Mesothelial cell of epicardium (in vitro differentiated cells): ENCODE measurements around the gene CARTPT. TPM values are rescaled to one million over a fixed set of nuclear protein-coding genes. Genes with fewer than 3 reads are reported as not detected.

Experiments used
- DNase-seq, 2 experiments: peaks; one replicate each; pipeline ENCODE4 v3.0.0; 2021; ENCODE audit warnings: low spot score in 2 of 2; ENCODE audit not compliant: unreplicated experiment in 2 of 2
- H3K27ac Mint-ChIP-seq: 2 replicates; pipeline ENCODE4 v1.8.0; 2021; ENCODE audit warnings: mixed read lengths
- H3K27me3 Mint-ChIP-seq: 2 replicates; pipeline ENCODE4 v1.8.0; 2021; ENCODE audit warnings: low read depth, mixed read lengths
- H3K36me3 Mint-ChIP-seq: 2 replicates; pipeline ENCODE4 v1.8.0; 2021; ENCODE audit warnings: mixed read lengths
- H3K4me1 Mint-ChIP-seq: 2 replicates; pipeline ENCODE4 v1.8.0; 2021; ENCODE audit warnings: mixed read lengths
- H3K4me3 Mint-ChIP-seq: 2 replicates; pipeline ENCODE4 v1.8.0; 2021; ENCODE audit warnings: mild to moderate bottlenecking, moderate library complexity, mixed read lengths
- H3K9me3 Mint-ChIP-seq: 2 replicates; pipeline ENCODE4 v1.8.0; 2021; ENCODE audit warnings: mixed read lengths
- total RNA-seq: library from RNA; stranded (reverse); gene quantifications from 3 replicates; pipeline ENCODE4 v1.2.1, GENCODE V29; 2021
- TF ChIP-seq, protein P1 (sequence below): fragments of 200-600 bp; sonication (generic); IDR thresholded peaks from one replicate; pipeline ENCODE4 v1.5.0; 2021; ENCODE audit warnings: antibody characterized with exemption; ENCODE audit not compliant: unreplicated experiment

The CARTPT gene
- total RNA-seq, 1 donor from 2014 or later, result not detected

DNA sequence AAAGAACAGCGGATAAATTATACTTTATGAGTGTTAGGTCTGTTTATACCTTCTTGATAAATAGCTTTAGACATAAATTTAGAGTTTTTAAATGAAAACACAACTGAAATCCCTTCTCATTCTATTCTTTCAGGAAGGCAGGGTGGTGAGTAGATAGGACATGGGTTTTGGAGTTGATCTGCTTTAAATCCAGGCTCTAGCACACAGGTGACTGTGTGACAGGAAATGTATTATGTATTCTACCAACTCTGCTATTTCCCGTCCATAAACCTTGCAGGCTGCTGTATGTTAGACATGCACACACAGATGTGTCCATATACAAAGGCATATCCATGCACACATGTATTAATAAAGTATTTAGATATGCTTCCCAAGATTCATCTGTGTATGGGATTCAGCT, 19.3 kb upstream of the CARTPT start:
- Mint-ChIP-seq H3K9me3 (no peaks in the 10 kb centered on the region), H3K27me3 (peaks cover 24% of the 10 kb centered on the region), H3K36me3 (no peaks in the 10 kb centered on the region), H3K27ac (no peak overlapping the region), H3K4me3 (no peak overlapping the region), H3K4me1 (peaks cover 3% of the 10 kb centered on the region)
- TF ChIP-seq, protein P1, sequence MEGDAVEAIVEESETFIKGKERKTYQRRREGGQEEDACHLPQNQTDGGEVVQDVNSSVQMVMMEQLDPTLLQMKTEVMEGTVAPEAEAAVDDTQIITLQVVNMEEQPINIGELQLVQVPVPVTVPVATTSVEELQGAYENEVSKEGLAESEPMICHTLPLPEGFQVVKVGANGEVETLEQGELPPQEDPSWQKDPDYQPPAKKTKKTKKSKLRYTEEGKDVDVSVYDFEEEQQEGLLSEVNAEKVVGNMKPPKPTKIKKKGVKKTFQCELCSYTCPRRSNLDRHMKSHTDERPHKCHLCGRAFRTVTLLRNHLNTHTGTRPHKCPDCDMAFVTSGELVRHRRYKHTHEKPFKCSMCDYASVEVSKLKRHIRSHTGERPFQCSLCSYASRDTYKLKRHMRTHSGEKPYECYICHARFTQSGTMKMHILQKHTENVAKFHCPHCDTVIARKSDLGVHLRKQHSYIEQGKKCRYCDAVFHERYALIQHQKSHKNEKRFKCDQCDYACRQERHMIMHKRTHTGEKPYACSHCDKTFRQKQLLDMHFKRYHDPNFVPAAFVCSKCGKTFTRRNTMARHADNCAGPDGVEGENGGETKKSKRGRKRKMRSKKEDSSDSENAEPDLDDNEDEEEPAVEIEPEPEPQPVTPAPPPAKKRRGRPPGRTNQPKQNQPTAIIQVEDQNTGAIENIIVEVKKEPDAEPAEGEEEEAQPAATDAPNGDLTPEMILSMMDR, result no peak
- no peak for DNase-seq

DNA sequence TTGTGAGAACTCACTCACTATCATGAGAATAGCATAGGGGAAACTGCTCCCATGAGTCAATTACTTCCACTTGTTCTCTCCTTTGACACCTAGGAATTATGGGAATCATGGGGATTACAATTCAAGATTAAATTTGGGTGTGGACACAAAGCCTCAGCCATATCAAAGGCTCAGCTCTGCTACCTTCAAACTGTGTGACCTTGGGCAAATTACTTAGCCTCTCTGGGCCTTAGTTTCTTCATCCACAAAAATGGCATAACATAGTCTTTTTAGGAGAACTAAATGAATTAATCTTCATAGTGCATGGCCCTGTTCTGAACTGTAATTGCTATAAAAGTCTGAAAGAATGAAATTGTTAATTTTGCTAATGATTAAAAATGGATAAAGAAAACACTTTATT, 18.3 kb upstream of the CARTPT start:
- Mint-ChIP-seq H3K36me3 (no peaks in the 10 kb centered on the region), H3K27ac (no peak overlapping the region), H3K4me1 (no peaks in the 10 kb centered on the region), H3K27me3 (peaks cover 33% of the 10 kb centered on the region), H3K4me3 (no peak overlapping the region), H3K9me3 (no peaks in the 10 kb centered on the region)
- TF ChIP-seq, protein P1, result no peak
- no peak for DNase-seq

DNA sequence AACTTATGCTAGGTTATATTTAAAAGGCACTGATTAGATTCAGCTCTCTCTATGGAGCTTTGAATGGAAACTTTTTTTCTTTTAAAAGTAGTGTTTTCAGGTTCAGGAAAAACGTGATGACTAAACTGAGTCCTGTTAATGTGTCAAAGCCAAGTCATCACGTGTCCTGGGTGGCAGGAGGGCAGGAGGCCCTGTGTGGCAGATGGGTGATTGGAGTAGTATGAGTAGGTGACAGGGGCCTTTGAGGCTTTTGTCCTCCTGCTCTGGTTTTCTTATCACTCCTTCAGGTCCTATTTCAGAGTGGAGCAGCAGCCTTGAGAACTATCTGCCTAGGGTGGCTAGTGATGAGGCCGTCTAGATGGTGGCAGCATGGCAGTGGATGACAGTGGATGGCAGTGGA, 17.7 kb upstream of the CARTPT start:
- peaks cover 39% of the 10 kb centered on the region for H3K27me3 Mint-ChIP-seq
- TF ChIP-seq, protein P1, result no peak
- H3K4me3 Mint-ChIP-seq, result no peak overlapping the region
- H3K36me3 Mint-ChIP-seq, result no peaks in the 10 kb centered on the region
- no peaks in the 10 kb centered on the region for H3K4me1 Mint-ChIP-seq
- no peak overlapping the region for H3K27ac Mint-ChIP-seq
- no peaks in the 10 kb centered on the region for H3K9me3 Mint-ChIP-seq
- no peak for DNase-seq

DNA sequence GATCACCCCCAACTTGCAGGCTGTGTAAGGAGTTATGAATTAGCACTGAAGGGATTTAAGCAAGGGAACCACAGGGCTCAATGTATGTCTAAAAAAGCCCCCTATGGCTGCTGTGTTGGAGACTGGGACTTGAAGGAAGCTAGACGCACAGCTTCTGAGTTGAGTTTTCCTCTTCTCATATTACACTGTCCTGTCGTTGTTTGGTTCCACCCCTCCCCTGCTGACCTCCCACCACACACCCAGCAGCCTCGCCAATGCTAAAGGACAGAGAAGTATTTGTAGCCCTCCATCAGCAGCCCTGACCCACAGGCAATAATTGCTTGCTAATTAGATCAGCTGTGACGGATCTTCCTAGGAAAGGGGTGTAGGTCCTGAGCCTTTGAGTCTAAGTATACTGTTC, 15.1 kb upstream of the CARTPT start:
- Mint-ChIP-seq H3K4me3 (no peak overlapping the region), H3K27me3 (peaks cover 62% of the 10 kb centered on the region), H3K27ac (no peak overlapping the region), H3K9me3 (no peaks in the 10 kb centered on the region), H3K4me1 (no peaks in the 10 kb centered on the region), H3K36me3 (no peaks in the 10 kb centered on the region)
- TF ChIP-seq, protein P1, result no peak
- DNase-seq, result no peak

DNA sequence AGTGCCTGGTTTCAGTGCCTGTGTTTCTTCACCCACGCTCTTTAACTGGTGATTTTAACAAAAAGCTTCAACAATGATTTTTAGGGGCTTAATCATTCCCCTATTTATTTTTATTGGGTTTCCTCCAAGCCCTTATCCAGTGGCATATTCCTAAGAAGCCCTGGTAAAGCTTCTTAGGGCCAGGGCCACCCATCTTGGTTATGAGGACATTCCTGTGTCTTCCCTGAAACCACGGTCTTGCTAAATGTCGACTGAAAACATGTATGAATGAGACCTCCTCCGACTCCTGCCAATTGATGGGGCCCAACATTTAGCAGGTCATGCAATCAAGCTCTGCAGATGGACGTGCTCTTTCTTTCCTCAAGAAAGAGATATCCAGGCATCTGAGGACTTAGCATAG, 13.7 kb upstream of the CARTPT start:
- H3K36me3 Mint-ChIP-seq, result no peaks in the 10 kb centered on the region
- no peaks in the 10 kb centered on the region for H3K4me1 Mint-ChIP-seq
- DNase-seq, result no peak
- H3K27ac Mint-ChIP-seq, result no peak overlapping the region
- H3K4me3 Mint-ChIP-seq, result no peak overlapping the region
- H3K9me3 Mint-ChIP-seq, result no peaks in the 10 kb centered on the region
- TF ChIP-seq, protein P1, result no peak
- peaks cover 74% of the 10 kb centered on the region for H3K27me3 Mint-ChIP-seq

DNA sequence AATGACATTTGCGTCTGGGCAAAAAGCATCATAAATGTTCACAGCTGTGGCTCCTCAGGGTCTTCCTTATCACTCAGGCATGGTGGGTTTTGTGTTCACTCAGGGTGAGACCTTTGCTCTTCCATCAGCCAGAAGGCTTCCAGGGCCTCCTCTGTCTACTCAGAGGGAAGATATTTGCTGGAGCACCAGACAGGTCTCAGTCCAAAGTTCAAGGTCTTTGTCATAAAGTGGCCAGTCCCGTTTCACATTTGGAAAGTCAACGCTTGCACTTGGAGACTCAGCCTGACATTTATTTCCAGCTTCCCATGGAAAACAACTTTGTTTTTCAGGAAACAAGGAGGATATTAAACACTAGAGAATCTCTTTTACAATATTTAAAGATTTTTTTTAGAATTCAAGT, 12.2 kb upstream of the CARTPT start:
- H3K9me3 Mint-ChIP-seq, result no peaks in the 10 kb centered on the region
- DNase-seq, result no peak
- H3K4me1 Mint-ChIP-seq, result no peaks in the 10 kb centered on the region
- no peak overlapping the region for H3K4me3 Mint-ChIP-seq
- H3K27me3 Mint-ChIP-seq, result peaks cover 77% of the 10 kb centered on the region
- no peaks in the 10 kb centered on the region for H3K36me3 Mint-ChIP-seq
- TF ChIP-seq, protein P1, result no peak
- H3K27ac Mint-ChIP-seq, result no peak overlapping the region
